PC-3 (cell line): ENCODE data around the gene HNRNPA3.
"Not testable (repeated sequence)": the region's sequence is repeated elsewhere in the genome, so short reads cannot be mapped to it uniquely, and the experiment has no call there.

ENCODE experiments used
- EZH2 ChIP-seq: fragments of 300-600 bp; sonication (generic); IDR thresholded peaks from one replicate; pipeline ENCODE4 v1.6.1; 2017; ENCODE audit warnings: antibody characterized with exemption, mild to moderate bottlenecking, low read length; ENCODE audit not compliant: unreplicated experiment
- TF ChIP-seq, protein P1 (sequence below): fragments of 300-600 bp; sonication (generic); conservative IDR thresholded peaks from 2 replicates; pipeline ENCODE4 v1.5.1; 2017; ENCODE audit warnings: antibody characterized with exemption, low read depth, mild to moderate bottlenecking, low read length

DNA sequence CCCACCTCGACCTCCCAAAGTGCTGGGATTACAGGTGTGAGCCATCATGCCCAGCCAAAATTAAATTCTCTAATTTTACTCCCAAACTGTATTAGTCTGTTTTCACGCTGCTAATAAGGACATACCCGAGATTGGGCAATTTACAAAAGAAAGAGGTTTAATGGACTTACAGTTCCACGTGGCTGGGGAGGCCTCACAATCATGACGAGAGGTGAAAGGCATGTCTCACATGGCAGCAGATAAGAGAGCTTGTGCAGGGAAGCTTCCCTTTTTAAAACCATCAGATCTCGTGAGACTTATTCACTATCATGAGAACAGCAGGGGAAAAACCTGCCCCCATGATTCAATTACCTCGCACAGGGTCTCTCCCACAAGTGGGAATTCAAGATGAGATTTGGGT lies 26.6 kb upstream of the HNRNPA3 start:
- not testable (repeated sequence) for TF ChIP-seq EZH2
- TF ChIP-seq, protein P1, sequence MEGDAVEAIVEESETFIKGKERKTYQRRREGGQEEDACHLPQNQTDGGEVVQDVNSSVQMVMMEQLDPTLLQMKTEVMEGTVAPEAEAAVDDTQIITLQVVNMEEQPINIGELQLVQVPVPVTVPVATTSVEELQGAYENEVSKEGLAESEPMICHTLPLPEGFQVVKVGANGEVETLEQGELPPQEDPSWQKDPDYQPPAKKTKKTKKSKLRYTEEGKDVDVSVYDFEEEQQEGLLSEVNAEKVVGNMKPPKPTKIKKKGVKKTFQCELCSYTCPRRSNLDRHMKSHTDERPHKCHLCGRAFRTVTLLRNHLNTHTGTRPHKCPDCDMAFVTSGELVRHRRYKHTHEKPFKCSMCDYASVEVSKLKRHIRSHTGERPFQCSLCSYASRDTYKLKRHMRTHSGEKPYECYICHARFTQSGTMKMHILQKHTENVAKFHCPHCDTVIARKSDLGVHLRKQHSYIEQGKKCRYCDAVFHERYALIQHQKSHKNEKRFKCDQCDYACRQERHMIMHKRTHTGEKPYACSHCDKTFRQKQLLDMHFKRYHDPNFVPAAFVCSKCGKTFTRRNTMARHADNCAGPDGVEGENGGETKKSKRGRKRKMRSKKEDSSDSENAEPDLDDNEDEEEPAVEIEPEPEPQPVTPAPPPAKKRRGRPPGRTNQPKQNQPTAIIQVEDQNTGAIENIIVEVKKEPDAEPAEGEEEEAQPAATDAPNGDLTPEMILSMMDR: not testable (repeated sequence)
